Neural progenitor cell (in vitro differentiated cells): ENCODE measurements around the gene PRMT9. TPM values are rescaled to one million over a fixed set of nuclear protein-coding genes. Genes with fewer than 3 reads are reported as not detected.
A peak's percentile ranks its signal among the peaks of the same experiment; 100 is the strongest.

Experiments used
- DNase-seq: peaks from one replicate; pipeline ENCODE4 v3.0.0-alpha.2; 2016; ENCODE audit warnings: low spot score
- H2AFZ ChIP-seq: fragments of 200-600 bp; sonication (generic); replicated peaks from 2 replicates; pipeline ENCODE4 v1.6.1; 2016; ENCODE audit warnings: antibody characterized with exemption
- H3F3A ChIP-seq: fragments of 200-600 bp; sonication (generic); 2 replicates; pipeline ENCODE4 v1.6.1; 2016; ENCODE audit warnings: antibody characterized with exemption, low read depth
- H3K27ac ChIP-seq: fragments of 200-600 bp; sonication (generic); 2 replicates; pipeline ENCODE4 v1.5.1; 2016; ENCODE audit warnings: mild to moderate bottlenecking
- H3K27me3 ChIP-seq: fragments of 200-600 bp; sonication (generic); 2 replicates; pipeline ENCODE4 v1.6.1; 2016; ENCODE audit warnings: mild to moderate bottlenecking, moderate library complexity
- H3K36me3 ChIP-seq: fragments of 200-600 bp; sonication (generic); 2 replicates; pipeline ENCODE4 v1.5.1; 2016
- H3K4me1 ChIP-seq: fragments of 200-600 bp; sonication (generic); 2 replicates; pipeline ENCODE4 v1.6.1; 2016; ENCODE audit warnings: mixed run types
- H3K4me2 ChIP-seq: fragments of 200-600 bp; sonication (generic); 2 replicates; pipeline ENCODE4 v1.6.1; 2016
- H3K4me3 ChIP-seq: fragments of 200-600 bp; sonication (generic); 2 replicates; pipeline ENCODE4 v1.5.1; 2016
- H3K79me2 ChIP-seq: fragments of 200-600 bp; sonication (generic); 2 replicates; pipeline ENCODE4 v1.6.1; 2016; ENCODE audit warnings: low read depth
- H3K9ac ChIP-seq: fragments of 200-600 bp; sonication (generic); 2 replicates; pipeline ENCODE4 v1.6.1; 2016
- H3K9me3 ChIP-seq: fragments of 200-600 bp; sonication (generic); 2 replicates; pipeline ENCODE4 v1.5.1; 2016; ENCODE audit warnings: low read depth
- H4K20me1 ChIP-seq: fragments of 200-600 bp; sonication (generic); 2 replicates; pipeline ENCODE4 v1.6.1; 2016; ENCODE audit warnings: low read depth
- H3K27ac Mint-ChIP-seq: 3 replicates; pipeline ENCODE4 v1.8.0; 2021; ENCODE audit warnings: mixed read lengths
- H3K27me3 Mint-ChIP-seq: 2 replicates; pipeline ENCODE4 v1.8.0; 2022; ENCODE audit warnings: low read depth, mild to moderate bottlenecking, inconsistent platforms, moderate library complexity, mixed read lengths; ENCODE audit not compliant: insufficient read depth
- H3K36me3 Mint-ChIP-seq: 3 replicates; pipeline ENCODE4 v1.8.0; 2021; ENCODE audit warnings: mixed read lengths
- H3K4me1 Mint-ChIP-seq: 3 replicates; pipeline ENCODE4 v1.8.0; 2021; ENCODE audit warnings: mixed read lengths
- H3K4me3 Mint-ChIP-seq: 3 replicates; pipeline ENCODE4 v1.8.0; 2021; ENCODE audit warnings: mild to moderate bottlenecking, moderate library complexity, mixed read lengths
- H3K9me3 Mint-ChIP-seq: 3 replicates; pipeline ENCODE4 v1.8.0; 2020; ENCODE audit warnings: mixed read lengths
- CTCF ChIP-seq: fragments of 200-600 bp; sonication (generic); IDR thresholded peaks from 2 replicates; pipeline ENCODE4 v1.5.1; 2017; ENCODE audit warnings: antibody characterized with exemption, mild to moderate bottlenecking
- EZH2 ChIP-seq: fragments of 200-600 bp; sonication (generic); IDR thresholded peaks from 2 replicates; pipeline ENCODE4 v1.6.1; 2017; ENCODE audit warnings: antibody characterized with exemption, mild to moderate bottlenecking, moderate library complexity
- EZH2phosphoT487 ChIP-seq: fragments of 200-600 bp; sonication (generic); IDR thresholded peaks from 2 replicates; pipeline ENCODE4 v1.6.1; 2017; ENCODE audit warnings: antibody characterized with exemption
- total RNA-seq: library from RNA; depleted of rRNA; stranded (reverse); fragments of >200 nt; gene quantifications from 2 replicates; pipeline ENCODE4 v1.2.3, GENCODE V29; 2015; ENCODE audit warnings: low replicate concordance

Gene PRMT9
- total RNA-seq, 1 donor from 2014 or later: 24.8 TPM

GRCh38 chr4:147590249-147590920 is 93.6 kb downstream of the PRMT9 start:
- Histone ChIP-seq H3K79me2 (no peaks in the 10 kb centered on the region), H4K20me1 (no peaks in the 10 kb centered on the region), H3K36me3 (no peaks in the 10 kb centered on the region), H3K4me1 (peaks cover 16% of the 10 kb centered on the region), H3K27ac (no peak overlapping the region), H3K9ac (no peak overlapping the region), H2AFZ (no peak overlapping the region), H3K27me3 (no peaks in the 10 kb centered on the region), H3F3A (peaks cover 3% of the 10 kb centered on the region), H3K4me3 (no peak overlapping the region), H3K9me3 (no peaks in the 10 kb centered on the region), H3K4me2 (no peak overlapping the region)
- H3K4me3 Mint-ChIP-seq: no peak overlapping the region
- H3K9me3 Mint-ChIP-seq: peaks cover 3% of the 10 kb centered on the region
- H3K27me3 Mint-ChIP-seq: no peaks in the 10 kb centered on the region
- peak; percentile 76 for DNase-seq
- no peak overlapping the region for H3K27ac Mint-ChIP-seq
- peaks cover 17% of the 10 kb centered on the region for H3K4me1 Mint-ChIP-seq
- TF ChIP-seq EZH2phosphoT487 (no peak), CTCF (peak; percentile 97), EZH2 (no peak)
- no peaks in the 10 kb centered on the region for H3K36me3 Mint-ChIP-seq

- H2AFZ ChIP-seq: no peak overlapping the region
- no peak overlapping the region for H3K9ac ChIP-seq
- Mint-ChIP-seq H3K4me3 (no peak overlapping the region), H3K27ac (no peak overlapping the region), H3K9me3 (peaks cover 7% of the 10 kb centered on the region), H3K36me3 (no peaks in the 10 kb centered on the region), H3K27me3 (no peaks in the 10 kb centered on the region), H3K4me1 (peaks cover 17% of the 10 kb centered on the region)
- H3K27ac ChIP-seq: no peak overlapping the region
- H4K20me1 ChIP-seq: no peaks in the 10 kb centered on the region
- no peaks in the 10 kb centered on the region for H3K27me3 ChIP-seq
- H3K36me3 ChIP-seq: no peaks in the 10 kb centered on the region
- no peak for DNase-seq
- H3K4me2 ChIP-seq: no peak overlapping the region
- H3K4me1 ChIP-seq: peaks cover 16% of the 10 kb centered on the region
- H3K4me3 ChIP-seq: no peak overlapping the region
- peaks cover 3% of the 10 kb centered on the region for H3F3A ChIP-seq
- no peaks in the 10 kb centered on the region for H3K79me2 ChIP-seq
- TF ChIP-seq CTCF (no peak), EZH2phosphoT487 (no peak), EZH2 (no peak)
- no peaks in the 10 kb centered on the region for H3K9me3 ChIP-seq
These were observed 94.4 kb downstream of the PRMT9 start for GRCh38 chr4:147589586-147589985.

Other genes with a start within 250 kb of the PRMT9 start
- gene EDNRA, start 203.1 kb downstream of the PRMT9 start, total RNA-seq: 2.9 and 3.4 TPM in 2 replicates
- 28.8 and 35.7 TPM in 2 replicates for gene TMEM184C, start 66.8 kb downstream of the PRMT9 start, total RNA-seq
- gene ARHGAP10, start 47.9 kb upstream of the PRMT9 start, total RNA-seq: 20.2 and 20.3 TPM in 2 replicates